B cell (primary cell): Measurements from ENCODE around the gene ARFGAP2. TPM values are rescaled to one million over a fixed set of nuclear protein-coding genes. Genes with fewer than 3 reads are reported as not detected.
"Not testable (repeated sequence)": the region's sequence is repeated elsewhere in the genome, so short reads cannot be mapped to it uniquely, and the experiment has no call there.

Source experiments
- ATAC-seq: fragments of 200-7000 bp; cut with Tn5 transposase; one replicate; pipeline ENCODE4 v1.10.0; 2021; ENCODE audit warnings: low read depth, mild to moderate bottlenecking, moderate number of reproducible peaks, moderate library complexity
- CTCF ChIA-PET: fragments of 350-600 bp; sonication (Branson Sonifier 250); formaldehyde crosslinking; loops from one replicate; lab custom pipeline; 2021; ENCODE audit warnings: antibody characterized with exemption, inconsistent platforms; lab: Charles Lee
- POLR2A ChIA-PET: fragments of 350-600 bp; sonication (Branson Sonifier 250); formaldehyde crosslinking; loops from one replicate; lab custom pipeline; 2021; ENCODE audit warnings: antibody characterized with exemption; lab: Charles Lee
- DNase-seq: peaks from one replicate; pipeline ENCODE4 v3.0.0; 2013
- H2AFZ ChIP-seq: 2 replicates; pipeline ENCODE4 v1.6.1; 2012; ENCODE audit warnings: mild to moderate bottlenecking, low read depth, low read length; ENCODE audit not compliant: insufficient read depth, poor library complexity, severe bottlenecking
- H3K27ac ChIP-seq, 2 donors: 1 replicate in 1 of 2; 2 replicates in 1 of 2; pipeline ENCODE4 v1.5.1; 2012 to 2013; ENCODE audit warnings: low read length in 2 of 2, mild to moderate bottlenecking in 2 of 2, moderate library complexity in 1 of 2
- H3K27me3 ChIP-seq, 4 experiments: fragments of 200-600 bp in 1 of 4; sonication (generic) in 1 of 4; replicated peaks in 1 of 4; 1 replicate in 2 of 4; 2 replicates in 2 of 4; pipeline versions ENCODE4 v1.6.1 to v1.7.0; 2013 to 2016; ENCODE audit warnings: low read length in 3 of 4, mild to moderate bottlenecking in 2 of 4, mixed read lengths in 1 of 4, moderate library complexity in 1 of 4; ENCODE audit not compliant: insufficient read depth in 4 of 4, control insufficient read depth in 3 of 4; ENCODE audit errors: control extremely low read depth in 1 of 4
- H3K36me3 ChIP-seq, 2 experiments: replicated peaks in 1 of 2; 1 replicate in 1 of 2; 2 replicates in 1 of 2; pipeline versions ENCODE4 v1.6.1 to v1.7.1; 2013; ENCODE audit warnings: low read length in 1 of 2; ENCODE audit not compliant: insufficient read depth in 2 of 2, control insufficient read depth in 1 of 2; ENCODE audit errors: control extremely low read depth in 1 of 2, extremely low read depth in 1 of 2
- H3K4me1 ChIP-seq, 2 donors: fragments of 200-600 bp in 1 of 2; sonication (generic) in 1 of 2; 1 replicate in 1 of 2; 2 replicates in 1 of 2; pipeline versions ENCODE4 v1.5.1 to v1.6.1; 2013 to 2017; ENCODE audit warnings: low read length in 2 of 2; ENCODE audit not compliant: control insufficient read depth in 2 of 2, insufficient read depth in 2 of 2
- H3K4me2 ChIP-seq: replicated peaks from 2 replicates; pipeline ENCODE3; 2012; ENCODE audit warnings: mild to moderate bottlenecking, low read depth, low read length; ENCODE audit not compliant: poor library complexity, severe bottlenecking
- H3K4me3 ChIP-seq, 5 experiments: fragments of 200-600 bp in 1 of 5; sonication (generic) in 1 of 5; 1 replicate in 3 of 5; 2 replicates in 2 of 5; pipeline versions ENCODE4 v1.5.1 to v1.7.0; 2011 to 2016; ENCODE audit warnings: low read length in 4 of 5, mild to moderate bottlenecking in 4 of 5, low read depth in 2 of 5, control low read depth in 1 of 5, moderate library complexity in 1 of 5; ENCODE audit not compliant: insufficient read depth in 1 of 5; ENCODE audit errors: control extremely low read depth in 1 of 5, extremely low read depth in 1 of 5
- H3K79me2 ChIP-seq: fragments of 200-600 bp; sonication (generic); one replicate; pipeline ENCODE4 v1.6.0; 2016; ENCODE audit warnings: low read length; ENCODE audit not compliant: control insufficient read depth, insufficient read depth
- H3K9ac ChIP-seq: fragments of 200-600 bp; sonication (generic); 2 replicates; pipeline ENCODE4 v1.6.1; 2017; ENCODE audit warnings: mild to moderate bottlenecking, low read length, moderate library complexity
- H3K9me3 ChIP-seq, 3 donors: one replicate each; pipeline versions ENCODE4 v1.6.1 to v1.7.1; 2013; ENCODE audit warnings: low read length in 2 of 3; ENCODE audit not compliant: control insufficient read depth in 2 of 3, insufficient read depth in 1 of 3; ENCODE audit errors: control extremely low read depth in 1 of 3
- H4K20me1 ChIP-seq: 2 replicates; pipeline ENCODE4 v1.6.0; 2012; ENCODE audit warnings: mild to moderate bottlenecking, low read length; ENCODE audit not compliant: insufficient read depth, control insufficient read depth, poor library complexity, severe bottlenecking
- H3K27ac Mint-ChIP-seq: one replicate; pipeline ENCODE4 v1.8.0; 2021; ENCODE audit warnings: mixed read lengths
- H3K27me3 Mint-ChIP-seq: one replicate; pipeline ENCODE4 v1.8.0; 2021; ENCODE audit warnings: mixed read lengths
- H3K4me1 Mint-ChIP-seq: one replicate; pipeline ENCODE4 v1.8.0; 2021; ENCODE audit warnings: mixed read lengths
- H3K4me3 Mint-ChIP-seq: one replicate; pipeline ENCODE4 v1.8.0; 2021; ENCODE audit warnings: mixed read lengths
- H3K9me3 Mint-ChIP-seq: one replicate; pipeline ENCODE4 v1.8.0; 2022; ENCODE audit warnings: mixed read lengths; ENCODE audit not compliant: insufficient read depth
- CTCF ChIP-seq: fragments of 200-600 bp; IDR thresholded peaks from one replicate; pipeline ENCODE4 v1.8.0; 2022; ENCODE audit warnings: antibody characterized with exemption, mild to moderate bottlenecking
- EZH2 ChIP-seq: IDR thresholded peaks from 2 replicates; pipeline ENCODE4 v1.6.1; 2012; ENCODE audit warnings: borderline replicate concordance, low read depth, mild to moderate bottlenecking, moderate library complexity, low read length; ENCODE audit not compliant: insufficient read depth, poor library complexity, severe bottlenecking
- WGBS: methylation state at CpG from one replicate; pipeline ENCODE4 v1.1.5; 2013; ENCODE audit warnings: missing lambda C conversion rate; ENCODE audit not compliant: insufficient coverage; 5-methylcytosine and 5-hydroxymethylcytosine counted together
- intact Hi-C: fragments of 100-400 bp; cut with micrococcal nuclease; formaldehyde crosslinking; loops from one replicate; pipeline ENCODE4 v1.10.0; 2022
- polyA plus RNA-seq: library from polyadenylated mRNA; depleted of rRNA; stranded (reverse); fragments of >200 nt; gene quantifications from 2 replicates; pipeline ENCODE4 v1.2.3, GENCODE V29; 2012
- total RNA-seq, 2 donors: library from RNA; stranded (reverse); fragments of 120-200 nt in 1 of 2; gene quantifications; 1 replicate in 1 of 2; 2 replicates in 1 of 2; pipeline versions ENCODE4 v1.2.3 to v1.2.4, GENCODE V29; 2013 to 2022

Gene ARFGAP2
- total and polyA plus RNA-seq, 2 donors (not counting 1 experiment from before 2014, with no cell fraction given), result 141 to 200 TPM

GRCh38 chr11:47192111-47192510 lies 15.4 kb upstream of the ARFGAP2 start:
- intact Hi-C loops, result no loop called here
- peaks cover 2 to 6% of the 10 kb centered on the region in 2 donors for H3K4me1 ChIP-seq
- no peaks in the 10 kb centered on the region for H4K20me1 ChIP-seq
- TF ChIP-seq CTCF, result no peak
- no peak for TF ChIP-seq EZH2
- H3K27me3 Mint-ChIP-seq, result peaks cover 21% of the 10 kb centered on the region
- no peaks in the 10 kb centered on the region for H3K9me3 ChIP-seq
- H3K4me3 Mint-ChIP-seq, result no peak overlapping the region
- DNase-seq (no peak), ATAC-seq (no peak)
- no peaks in the 10 kb centered on the region for H3K9me3 Mint-ChIP-seq
- CTCF ChIA-PET, result interaction anchor here (0.9 kb wide), 1 partner anchor 67 kb away, joined by 3 read pairs; no protein-coding TSS in a partner anchor
- no peak overlapping the region for H2AFZ ChIP-seq
- no peak overlapping the region for H3K27ac Mint-ChIP-seq
- WGBS, result 94% methylated on average over 3 of the region's 4 CpGs
- H3K27me3 ChIP-seq, result peaks cover 0 to 11% (median 5%) of the 10 kb centered on the region in 4 experiments
- H3K4me3 ChIP-seq, result no peak overlapping the region
- H3K9ac ChIP-seq, result no peak overlapping the region
- peaks cover 3% of the 10 kb centered on the region for H3K4me1 Mint-ChIP-seq
- no peaks in the 10 kb centered on the region for H3K36me3 ChIP-seq
- H3K4me2 ChIP-seq, result no peak overlapping the region
- H3K79me2 ChIP-seq, result no peaks in the 10 kb centered on the region
- POLR2A ChIA-PET, result no interaction called here
- no peak overlapping the region for H3K27ac ChIP-seq

- ATAC-seq, H2AFZ ChIP-seq, H3K9me3 ChIP-seq, H3K9me3 Mint-ChIP-seq, H3K4me3 Mint-ChIP-seq, H3K27ac Mint-ChIP-seq, H3K9ac ChIP-seq, H3K36me3 ChIP-seq, H3K4me3 ChIP-seq, H3K79me2 ChIP-seq, POLR2A ChIA-PET, H3K27ac ChIP-seq, H3K4me1 Mint-ChIP-seq, DNase-seq, H3K4me2 ChIP-seq, intact Hi-C loops, H4K20me1 ChIP-seq: not testable (repeated sequence)
- 83% methylated on average over 10 of the region's 10 CpGs for WGBS
- peaks cover 9 to 14% of the 10 kb centered on the region in 2 donors for H3K4me1 ChIP-seq
- CTCF ChIA-PET, result interaction anchor here (0.9 kb wide), 1 partner anchor 68 kb away, joined by 3 read pairs; no protein-coding TSS in a partner anchor
- H3K27me3 ChIP-seq, result peaks cover 0 to 18% (median 8%) of the 10 kb centered on the region in 4 experiments
- peaks cover 21% of the 10 kb centered on the region for H3K27me3 Mint-ChIP-seq
Measured at GRCh38 chr11:47191137-47191536, 14.5 kb upstream of the ARFGAP2 start.
